ENCODE measurements around the gene ACYP2.
"Not testable (repeated sequence)": the region's sequence is repeated elsewhere in the genome, so short reads cannot be mapped to it uniquely, and the experiment has no call there.

Gene ACYP2

DNA sequence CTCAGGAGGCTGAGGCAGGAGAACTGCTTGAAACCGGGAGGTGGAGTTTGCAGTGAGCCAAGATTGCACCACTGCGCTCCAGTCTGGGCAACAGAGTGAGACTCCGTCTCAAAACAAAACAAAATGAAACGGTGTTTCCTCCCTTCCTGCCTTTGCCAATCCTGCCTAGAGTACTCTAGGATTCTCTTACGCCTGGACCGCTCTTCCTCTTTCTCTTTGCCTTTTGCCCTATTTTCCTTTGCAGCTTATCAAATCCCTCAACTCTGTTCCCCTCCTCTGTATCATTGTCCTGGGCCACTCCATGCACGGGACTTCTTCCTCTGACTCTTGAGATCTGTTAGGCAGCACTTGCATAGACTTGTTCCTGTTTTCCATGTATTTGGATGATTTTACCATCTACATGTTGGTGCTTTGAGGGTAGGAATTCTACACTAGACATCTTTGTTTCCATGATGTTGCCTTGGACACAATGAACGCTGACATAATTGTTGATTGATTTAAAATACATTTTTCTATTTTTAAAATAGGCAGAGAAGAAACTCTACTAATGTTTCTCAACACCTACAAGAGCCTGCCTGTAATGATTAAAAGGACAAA lies 24.8 kb upstream of the ACYP2 start:
- TF ChIP-seq, protein P1, sequence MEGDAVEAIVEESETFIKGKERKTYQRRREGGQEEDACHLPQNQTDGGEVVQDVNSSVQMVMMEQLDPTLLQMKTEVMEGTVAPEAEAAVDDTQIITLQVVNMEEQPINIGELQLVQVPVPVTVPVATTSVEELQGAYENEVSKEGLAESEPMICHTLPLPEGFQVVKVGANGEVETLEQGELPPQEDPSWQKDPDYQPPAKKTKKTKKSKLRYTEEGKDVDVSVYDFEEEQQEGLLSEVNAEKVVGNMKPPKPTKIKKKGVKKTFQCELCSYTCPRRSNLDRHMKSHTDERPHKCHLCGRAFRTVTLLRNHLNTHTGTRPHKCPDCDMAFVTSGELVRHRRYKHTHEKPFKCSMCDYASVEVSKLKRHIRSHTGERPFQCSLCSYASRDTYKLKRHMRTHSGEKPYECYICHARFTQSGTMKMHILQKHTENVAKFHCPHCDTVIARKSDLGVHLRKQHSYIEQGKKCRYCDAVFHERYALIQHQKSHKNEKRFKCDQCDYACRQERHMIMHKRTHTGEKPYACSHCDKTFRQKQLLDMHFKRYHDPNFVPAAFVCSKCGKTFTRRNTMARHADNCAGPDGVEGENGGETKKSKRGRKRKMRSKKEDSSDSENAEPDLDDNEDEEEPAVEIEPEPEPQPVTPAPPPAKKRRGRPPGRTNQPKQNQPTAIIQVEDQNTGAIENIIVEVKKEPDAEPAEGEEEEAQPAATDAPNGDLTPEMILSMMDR (IDR thresholded peaks at IDR 0.05; ENCODE audit: low read depth, low read length), result no peak
- Histone ChIP-seq H3K4me3 (ENCODE audit: low read depth, low read length) (no peak overlapping the region), H3K27me3 (ENCODE audit: insufficient read depth, low read depth, severe bottlenecking) (no peaks in the 10 kb centered on the region), H3K27ac (no peak overlapping the region), H3K9me3 (ENCODE audit: severe bottlenecking) (peaks cover 2% of the 10 kb centered on the region), H3K36me3 (no peaks in the 10 kb centered on the region)
- DNase-seq, result no peak

DNA sequence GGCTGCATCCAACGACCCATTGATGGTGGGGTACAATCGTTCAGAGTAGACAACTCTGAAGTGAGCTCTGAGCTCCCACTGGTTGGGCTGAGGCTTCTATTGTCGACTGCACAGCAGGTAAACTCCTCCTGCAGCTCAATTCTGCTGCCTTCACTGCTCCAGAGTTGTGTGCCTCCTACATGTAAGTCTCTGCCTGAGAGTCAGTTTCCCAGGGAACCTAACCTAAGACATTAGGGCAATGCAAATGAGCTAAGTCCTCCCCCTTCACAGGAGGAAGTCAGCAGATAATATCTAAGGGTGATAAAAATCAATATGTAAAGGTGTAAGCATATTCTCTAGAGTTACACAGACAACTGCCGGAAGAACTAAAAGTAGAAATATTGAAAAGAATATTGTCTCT lies 22.5 kb upstream of the ACYP2 start:
- no peaks in the 10 kb centered on the region for H3K27me3 ChIP-seq (ENCODE audit: insufficient read depth, low read depth, severe bottlenecking)
- DNase-seq, result no peak
- no peak overlapping the region for H3K4me3 ChIP-seq (ENCODE audit: low read depth, low read length)
- TF ChIP-seq, protein P1 (IDR thresholded peaks at IDR 0.05; ENCODE audit: low read depth, low read length), result no peak
- H3K9me3 ChIP-seq (ENCODE audit: severe bottlenecking), result peaks cover 2% of the 10 kb centered on the region
- no peak overlapping the region for H3K27ac ChIP-seq
- no peaks in the 10 kb centered on the region for H3K36me3 ChIP-seq

DNA sequence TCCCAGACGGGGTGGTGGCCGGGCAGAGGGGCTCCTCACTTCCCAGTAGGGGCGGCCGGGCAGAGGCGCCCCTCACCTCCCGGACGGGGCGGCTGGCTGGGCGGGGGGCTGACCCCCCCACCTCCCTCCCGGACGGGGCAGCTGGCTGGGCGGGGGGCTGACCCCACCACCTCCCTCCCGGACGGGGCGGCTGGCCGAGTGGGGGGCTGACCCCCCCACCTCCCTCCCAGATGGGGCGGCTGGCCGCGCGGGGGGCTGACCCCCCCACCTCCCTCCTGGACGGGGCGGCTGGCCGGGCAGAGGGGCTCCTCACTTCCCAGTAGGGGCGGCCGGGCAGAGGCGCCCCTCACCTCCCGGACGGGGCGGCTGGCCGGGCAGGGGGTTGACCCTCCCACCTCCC lies 20.0 kb upstream of the ACYP2 start:
- DNase-seq; H3K4me3 ChIP-seq (ENCODE audit: low read depth, low read length); H3K27me3 ChIP-seq (ENCODE audit: insufficient read depth, low read depth, severe bottlenecking); H3K27ac ChIP-seq; H3K9me3 ChIP-seq (ENCODE audit: severe bottlenecking); H3K36me3 ChIP-seq: not testable (repeated sequence)

DNA sequence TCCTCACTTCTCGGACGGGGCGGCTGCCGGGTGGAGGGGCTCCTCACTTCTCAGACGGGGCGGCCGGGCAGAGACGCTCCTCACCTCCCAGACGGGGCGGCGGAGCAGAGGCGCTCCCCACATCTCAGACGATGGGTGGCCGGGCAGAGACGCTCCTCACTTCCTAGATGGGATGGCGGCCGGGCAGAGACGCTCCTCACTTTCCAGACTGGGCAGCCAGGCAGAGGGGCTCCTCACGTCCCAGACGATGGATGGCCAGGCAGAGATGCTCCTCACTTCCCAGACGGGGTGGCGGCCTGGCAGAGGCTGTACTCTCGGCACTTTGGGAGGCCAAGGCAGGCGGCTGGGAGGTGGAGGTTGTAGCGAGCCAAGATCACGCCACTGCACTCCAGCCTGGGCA lies 19.3 kb upstream of the ACYP2 start:
- DNase-seq; H3K9me3 ChIP-seq (ENCODE audit: severe bottlenecking); H3K27me3 ChIP-seq (ENCODE audit: insufficient read depth, low read depth, severe bottlenecking); H3K27ac ChIP-seq; H3K4me3 ChIP-seq (ENCODE audit: low read depth, low read length); H3K36me3 ChIP-seq: not testable (repeated sequence)

DNA sequence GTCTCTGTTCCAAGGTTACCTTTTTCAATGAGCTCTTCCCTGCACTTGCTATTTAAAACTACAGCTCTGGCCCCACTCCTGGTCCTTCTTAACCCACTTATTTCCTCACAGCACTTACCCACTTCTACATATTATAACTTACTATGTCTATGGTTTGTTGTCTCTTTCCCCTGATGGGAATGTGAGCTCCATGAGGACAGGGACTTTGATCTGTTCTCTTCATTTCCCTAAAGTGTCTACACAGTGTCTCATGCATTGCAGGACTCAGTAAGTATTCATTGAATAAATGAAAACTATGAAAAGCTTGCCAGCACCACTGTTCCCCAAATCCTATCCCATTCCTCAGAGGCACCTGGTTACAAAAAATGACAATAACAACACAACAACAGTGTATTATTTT lies 18.3 kb upstream of the ACYP2 start:
- Histone ChIP-seq H3K9me3 (ENCODE audit: severe bottlenecking) (peaks cover 2% of the 10 kb centered on the region), H3K36me3 (no peaks in the 10 kb centered on the region), H3K27ac (no peak overlapping the region), H3K27me3 (ENCODE audit: insufficient read depth, low read depth, severe bottlenecking) (no peaks in the 10 kb centered on the region), H3K4me3 (ENCODE audit: low read depth, low read length) (no peak overlapping the region)
- no peak for DNase-seq
- TF ChIP-seq, protein P1 (IDR thresholded peaks at IDR 0.05; ENCODE audit: low read depth, low read length), result no peak

DNA sequence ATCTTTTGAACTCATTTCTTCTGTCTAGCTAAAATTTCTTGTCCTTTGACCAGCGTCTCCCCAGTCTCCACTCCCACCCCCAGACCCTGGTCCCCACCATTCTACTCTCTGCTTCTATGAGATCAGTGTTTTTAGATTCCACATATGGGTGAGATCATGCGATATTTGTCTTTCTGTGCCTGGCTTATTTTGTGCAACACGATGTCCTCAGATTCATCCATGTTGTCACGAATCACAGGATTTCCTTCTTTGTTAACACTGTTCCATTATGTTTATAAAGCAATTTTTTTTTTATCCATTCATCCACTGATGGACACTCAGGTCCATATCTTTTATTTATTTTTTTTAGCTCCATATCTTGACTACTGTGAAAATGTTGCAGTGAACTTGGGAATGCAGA lies 16.0 kb upstream of the ACYP2 start:
- Histone ChIP-seq H3K4me3 (ENCODE audit: low read depth, low read length) (no peak overlapping the region), H3K27ac (no peak overlapping the region), H3K36me3 (no peaks in the 10 kb centered on the region), H3K27me3 (ENCODE audit: insufficient read depth, low read depth, severe bottlenecking) (no peaks in the 10 kb centered on the region), H3K9me3 (ENCODE audit: severe bottlenecking) (peaks cover under 1% of the 10 kb centered on the region)
- DNase-seq, result no peak
- TF ChIP-seq, protein P1 (IDR thresholded peaks at IDR 0.05; ENCODE audit: low read depth, low read length), result no peak

DNA sequence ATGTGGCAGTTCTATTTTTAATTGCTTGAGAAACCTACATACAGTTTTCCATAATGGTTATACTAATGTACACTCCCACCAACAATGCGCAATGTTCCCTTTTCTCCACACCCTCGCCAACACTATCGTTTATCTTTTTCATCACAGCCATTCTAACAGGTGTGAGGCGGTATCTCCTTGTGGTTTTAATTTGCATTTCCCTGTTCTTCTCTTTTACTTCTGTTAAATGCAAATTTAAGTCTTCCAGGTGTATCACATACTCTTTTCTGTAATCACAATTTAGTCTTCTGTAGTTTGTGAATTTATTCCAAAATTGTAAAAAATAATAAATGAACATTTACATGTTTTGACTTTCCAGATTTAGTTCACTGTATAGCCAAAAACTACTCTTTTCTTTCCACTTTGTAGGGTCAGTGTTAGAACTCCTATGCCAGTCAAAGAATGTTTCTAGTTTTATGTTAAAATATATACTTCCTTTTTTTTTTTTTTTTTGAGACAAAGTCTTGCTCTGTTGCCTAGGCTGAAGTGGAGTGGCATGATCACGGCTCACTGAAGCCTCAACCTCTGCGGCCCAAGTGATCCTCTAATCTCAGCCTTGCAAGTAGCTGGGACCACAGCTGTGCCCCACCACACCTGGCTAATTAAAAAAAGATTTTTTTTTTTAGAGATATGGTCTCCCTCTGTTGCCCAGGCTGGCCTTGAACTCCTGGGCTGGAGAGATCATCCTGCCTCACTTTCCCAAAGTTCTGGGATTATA lies 15.4 kb upstream of the ACYP2 start:
- TF ChIP-seq, protein P1 (IDR thresholded peaks at IDR 0.05; ENCODE audit: low read depth, low read length), result no peak
- no peak overlapping the region for H3K27ac ChIP-seq
- no peak overlapping the region for H3K4me3 ChIP-seq (ENCODE audit: low read depth, low read length)
- H3K9me3 ChIP-seq (ENCODE audit: severe bottlenecking), result no peaks in the 10 kb centered on the region
- H3K27me3 ChIP-seq (ENCODE audit: insufficient read depth, low read depth, severe bottlenecking), result no peaks in the 10 kb centered on the region
- DNase-seq, result no peak
- H3K36me3 ChIP-seq, result no peaks in the 10 kb centered on the region

All from WERI-Rb-1 (cell line).